Activated CD8-positive, alpha-beta T cell treated with anti-CD3 and anti-CD28 coated beads for 36 hours (primary cell): ENCODE measurements around the gene SLCO1C1. TPM values are rescaled to one million over a fixed set of nuclear protein-coding genes. Genes with fewer than 3 reads are reported as not detected.

Experiments used
- ATAC-seq: fragments of 200-7000 bp; cut with Tn5 transposase; one replicate; pipeline ENCODE4 v1.10.0; 2021; ENCODE audit warnings: mild to moderate bottlenecking, moderate library complexity
- CTCF ChIA-PET: fragments of 350-600 bp; sonication (Branson Sonifier 250); formaldehyde crosslinking; loops from one replicate; lab custom pipeline; 2021; ENCODE audit warnings: antibody characterized with exemption; lab: Charles Lee
- POLR2A ChIA-PET: fragments of 350-600 bp; sonication (Branson Sonifier 250); formaldehyde crosslinking; loops from one replicate; lab custom pipeline; 2021; ENCODE audit warnings: antibody characterized with exemption; lab: Charles Lee
- DNase-seq: peaks from one replicate; pipeline ENCODE4 v3.0.0-alpha.2; 2020
- H3K27ac Mint-ChIP-seq: one replicate; pipeline ENCODE4 v1.8.0; 2021; ENCODE audit warnings: mild to moderate bottlenecking, mixed read lengths
- H3K27me3 Mint-ChIP-seq: one replicate; pipeline ENCODE4 v1.8.0; 2021; ENCODE audit warnings: mixed read lengths
- H3K36me3 Mint-ChIP-seq: one replicate; pipeline ENCODE4 v1.8.0; 2021; ENCODE audit warnings: low read depth, mixed read lengths
- H3K4me1 Mint-ChIP-seq: one replicate; pipeline ENCODE4 v1.8.0; 2021; ENCODE audit warnings: low read depth, mixed read lengths
- H3K4me3 Mint-ChIP-seq: one replicate; pipeline ENCODE4 v1.8.0; 2021; ENCODE audit warnings: mild to moderate bottlenecking, moderate library complexity, mixed read lengths
- H3K9me3 Mint-ChIP-seq: one replicate; pipeline ENCODE4 v1.8.0; 2021; ENCODE audit warnings: mixed read lengths
- CTCF ChIP-seq: fragments of 200-600 bp; IDR thresholded peaks from one replicate; pipeline ENCODE4 v1.8.0; 2022; ENCODE audit warnings: antibody characterized with exemption, mild to moderate bottlenecking
- intact Hi-C: fragments of 100-400 bp; cut with micrococcal nuclease; formaldehyde crosslinking; loops from one replicate; pipeline ENCODE4 v1.10.0; 2022
- total RNA-seq, 2 experiments: library from RNA; stranded (reverse); gene quantifications; one replicate each; pipeline ENCODE4 v1.2.3, GENCODE V29; 2021

SLCO1C1 gene
- total RNA-seq, 2 experiments from 2014 or later: not detected

- H3K27ac Mint-ChIP-seq: no peak overlapping the region
- no peaks in the 10 kb centered on the region for H3K27me3 Mint-ChIP-seq
- H3K36me3 Mint-ChIP-seq: no peaks in the 10 kb centered on the region
- CTCF ChIA-PET: no interaction called here
- no peak overlapping the region for H3K4me3 Mint-ChIP-seq
- H3K9me3 Mint-ChIP-seq: no peaks in the 10 kb centered on the region
- ATAC-seq: no peak
- POLR2A ChIA-PET: no interaction called here
- no peak for TF ChIP-seq CTCF
- DNase-seq: no peak
- intact Hi-C loops: no loop called here
- no peaks in the 10 kb centered on the region for H3K4me1 Mint-ChIP-seq
Measured at GRCh38 chr12:20792971-20793370, 97.8 kb downstream of the SLCO1C1 start.

GRCh38 chr12:20798554-20798953 lies 103.4 kb downstream of the SLCO1C1 start:
- ChIA-PET POLR2A (no interaction called here), CTCF (interaction anchor here (0.7 kb wide), 1 partner anchor 155 kb away, joined by 3 read pairs; no protein-coding TSS in a partner anchor)
- H3K4me1 Mint-ChIP-seq: no peaks in the 10 kb centered on the region
- DNase-seq (no peak), ATAC-seq (no peak)
- intact Hi-C loops: no loop called here
- TF ChIP-seq CTCF: no peak
- H3K36me3 Mint-ChIP-seq: no peaks in the 10 kb centered on the region
- H3K4me3 Mint-ChIP-seq: no peak overlapping the region
- no peak overlapping the region for H3K27ac Mint-ChIP-seq
- H3K27me3 Mint-ChIP-seq: no peaks in the 10 kb centered on the region
- H3K9me3 Mint-ChIP-seq: no peaks in the 10 kb centered on the region

GRCh38 chr12:20800160-20800559 lies 105.0 kb downstream of the SLCO1C1 start:
- H3K9me3 Mint-ChIP-seq: no peaks in the 10 kb centered on the region
- CTCF ChIA-PET: no interaction called here
- H3K4me3 Mint-ChIP-seq: no peak overlapping the region
- no peaks in the 10 kb centered on the region for H3K36me3 Mint-ChIP-seq
- POLR2A ChIA-PET: no interaction called here
- H3K27me3 Mint-ChIP-seq: no peaks in the 10 kb centered on the region
- intact Hi-C loops: no loop called here
- TF ChIP-seq CTCF: no peak
- ATAC-seq (no peak), DNase-seq (no peak)
- no peak overlapping the region for H3K27ac Mint-ChIP-seq
- no peaks in the 10 kb centered on the region for H3K4me1 Mint-ChIP-seq

GRCh38 chr12:20801035-20801434 lies 105.9 kb downstream of the SLCO1C1 start:
- no peak for TF ChIP-seq CTCF
- no peaks in the 10 kb centered on the region for H3K9me3 Mint-ChIP-seq
- CTCF ChIA-PET: no interaction called here
- H3K4me3 Mint-ChIP-seq: no peak overlapping the region
- H3K36me3 Mint-ChIP-seq: no peaks in the 10 kb centered on the region
- H3K4me1 Mint-ChIP-seq: no peaks in the 10 kb centered on the region
- POLR2A ChIA-PET: no interaction called here
- intact Hi-C loops: no loop called here
- H3K27ac Mint-ChIP-seq: no peak overlapping the region
- DNase-seq (no peak), ATAC-seq (no peak)
- no peaks in the 10 kb centered on the region for H3K27me3 Mint-ChIP-seq

Other genes starting within 250 kb of the SLCO1C1 start
- gene SLCO1B3, start 115.4 kb downstream of the SLCO1C1 start, total RNA-seq: not detected